GM12873 (cell line): Measurements from ENCODE around the gene TMEM130.

ENCODE experiments used
- TF ChIP-seq, protein P1 (sequence below): IDR thresholded peaks from 2 replicates; pipeline ENCODE4 v1.5.1; 2012; ENCODE audit warnings: low read depth, mild to moderate bottlenecking, moderate library complexity, low read length, control low read depth; ENCODE audit not compliant: insufficient read depth; ENCODE audit errors: missing control alignments

The TMEM130 gene

DNA sequence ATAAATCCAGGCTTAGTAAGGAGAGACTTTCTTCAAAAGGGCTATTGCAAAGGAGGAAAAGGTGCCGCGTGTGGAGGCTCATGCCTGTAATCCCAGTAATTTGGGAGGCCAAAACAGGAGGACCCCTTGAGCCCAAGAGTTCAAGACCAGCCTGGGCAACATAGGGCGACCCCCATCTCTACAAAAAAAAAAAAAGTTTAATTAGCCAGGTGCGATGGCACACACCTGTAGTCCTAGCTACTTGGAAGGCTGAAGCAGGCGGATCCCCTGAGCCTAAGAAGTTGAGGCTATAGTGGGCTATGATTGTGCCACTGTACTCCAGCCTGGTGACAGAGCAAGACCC lies 32.2 kb downstream of the TMEM130 start:
- TF ChIP-seq, protein P1, sequence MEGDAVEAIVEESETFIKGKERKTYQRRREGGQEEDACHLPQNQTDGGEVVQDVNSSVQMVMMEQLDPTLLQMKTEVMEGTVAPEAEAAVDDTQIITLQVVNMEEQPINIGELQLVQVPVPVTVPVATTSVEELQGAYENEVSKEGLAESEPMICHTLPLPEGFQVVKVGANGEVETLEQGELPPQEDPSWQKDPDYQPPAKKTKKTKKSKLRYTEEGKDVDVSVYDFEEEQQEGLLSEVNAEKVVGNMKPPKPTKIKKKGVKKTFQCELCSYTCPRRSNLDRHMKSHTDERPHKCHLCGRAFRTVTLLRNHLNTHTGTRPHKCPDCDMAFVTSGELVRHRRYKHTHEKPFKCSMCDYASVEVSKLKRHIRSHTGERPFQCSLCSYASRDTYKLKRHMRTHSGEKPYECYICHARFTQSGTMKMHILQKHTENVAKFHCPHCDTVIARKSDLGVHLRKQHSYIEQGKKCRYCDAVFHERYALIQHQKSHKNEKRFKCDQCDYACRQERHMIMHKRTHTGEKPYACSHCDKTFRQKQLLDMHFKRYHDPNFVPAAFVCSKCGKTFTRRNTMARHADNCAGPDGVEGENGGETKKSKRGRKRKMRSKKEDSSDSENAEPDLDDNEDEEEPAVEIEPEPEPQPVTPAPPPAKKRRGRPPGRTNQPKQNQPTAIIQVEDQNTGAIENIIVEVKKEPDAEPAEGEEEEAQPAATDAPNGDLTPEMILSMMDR = no peak

DNA sequence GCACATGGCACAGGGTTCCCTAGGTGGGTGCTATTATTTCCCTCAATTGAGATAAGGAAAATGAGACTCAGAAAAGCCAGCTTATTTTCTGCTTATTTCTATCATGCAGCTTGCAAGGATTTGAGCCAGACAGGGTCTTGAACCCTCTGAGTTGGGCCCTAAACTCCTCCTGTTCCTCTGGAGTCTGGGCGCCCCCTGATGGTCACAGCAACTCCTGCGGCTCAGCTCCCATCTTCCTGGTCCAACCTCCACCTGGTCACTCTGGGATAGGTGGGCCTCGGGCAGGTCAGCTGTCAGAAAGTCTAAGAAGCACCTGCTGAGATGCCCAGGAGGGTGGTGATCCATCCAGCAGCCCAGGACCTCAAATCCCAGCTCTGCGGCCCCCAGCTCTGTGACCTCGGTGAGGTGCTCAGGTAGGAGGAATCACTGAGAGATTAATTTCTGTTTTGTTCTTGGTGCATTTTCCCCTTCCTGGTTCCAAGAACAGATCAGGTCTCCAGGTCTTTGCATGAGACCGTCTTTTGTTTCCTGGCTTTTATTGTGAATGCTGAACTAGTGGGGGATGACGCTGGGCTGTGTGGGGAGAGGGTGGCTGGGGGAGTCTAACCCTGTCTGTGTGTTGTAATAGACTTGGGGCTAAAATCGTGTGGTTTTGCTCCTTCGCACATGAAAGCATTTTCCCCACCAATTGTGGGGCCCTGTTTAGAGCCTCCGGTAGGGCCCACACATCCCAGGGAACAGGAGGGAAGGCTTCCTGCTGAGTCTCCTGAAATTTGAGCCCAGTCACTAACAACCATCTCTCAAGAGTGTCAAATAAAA lies 32.8 kb downstream of the TMEM130 start:
- TF ChIP-seq, protein P1 = peak; percentile 88

DNA sequence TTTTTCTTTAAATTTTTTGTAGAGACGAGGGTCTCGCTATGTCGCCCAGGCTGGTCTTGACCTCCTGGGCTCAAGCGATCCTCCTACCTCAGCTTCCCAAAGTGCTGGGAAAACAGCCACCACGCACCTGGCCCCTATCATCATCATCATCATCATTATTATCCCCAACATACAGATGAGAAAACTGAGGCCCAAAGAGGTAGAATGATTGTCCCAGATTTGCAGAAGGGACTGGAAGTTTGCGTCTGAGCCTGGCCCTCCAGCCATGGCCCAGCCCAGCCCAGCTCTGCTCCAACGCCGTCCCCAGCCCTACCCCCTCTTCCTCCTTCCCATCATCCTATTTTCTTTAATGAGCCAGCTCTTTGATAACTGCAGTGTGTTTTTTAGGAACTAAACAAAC lies 34.9 kb downstream of the TMEM130 start:
- TF ChIP-seq, protein P1 = no peak

DNA sequence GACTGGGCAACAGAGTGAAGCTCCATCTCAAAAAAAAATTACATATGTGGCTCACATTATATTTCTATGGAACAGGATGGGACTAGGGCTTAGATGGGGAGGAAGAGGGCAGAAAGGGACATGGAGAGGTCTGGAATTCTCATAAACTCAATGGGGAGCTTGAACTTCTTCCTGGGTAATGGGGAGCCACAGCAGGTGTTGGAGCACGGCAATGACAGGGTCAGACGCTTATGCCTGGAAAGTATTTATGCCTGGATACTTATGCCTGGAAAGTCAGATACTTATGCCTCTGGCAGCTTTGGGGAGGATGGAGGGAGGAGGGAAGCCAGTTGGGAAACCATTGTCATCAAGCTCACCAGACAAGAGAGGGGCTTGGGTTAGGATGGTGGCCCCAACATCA lies 36.8 kb downstream of the TMEM130 start:
- TF ChIP-seq, protein P1 = no peak

DNA sequence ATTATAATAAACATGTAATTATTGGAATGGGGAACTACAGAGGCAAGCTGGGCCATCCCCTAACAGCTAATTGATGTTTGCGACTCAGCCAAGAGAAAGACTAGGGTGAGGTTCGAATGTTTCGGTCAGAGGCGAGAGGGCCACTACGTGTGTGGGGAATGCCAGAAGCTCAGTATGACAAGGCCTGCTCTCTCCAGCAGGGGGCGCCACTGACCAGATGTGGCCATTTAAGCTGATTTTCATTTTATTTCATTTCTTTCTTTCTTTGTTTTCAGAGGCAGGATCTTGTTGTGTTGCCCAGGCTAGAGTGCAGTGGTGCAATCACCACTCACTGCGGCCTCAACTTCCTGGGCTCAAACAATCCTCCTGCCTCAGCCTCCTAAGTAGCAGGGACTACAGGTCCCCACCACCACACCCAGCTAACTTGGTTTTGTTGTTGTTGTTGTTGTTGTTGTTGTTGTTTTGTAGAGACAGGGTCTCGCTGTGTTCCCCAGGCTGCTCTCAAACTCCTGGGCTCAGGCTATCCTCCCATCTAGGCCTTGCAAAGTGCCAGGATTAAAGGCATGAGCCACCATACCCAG lies 38.1 kb downstream of the TMEM130 start:
- TF ChIP-seq, protein P1 = peak; percentile 71

DNA sequence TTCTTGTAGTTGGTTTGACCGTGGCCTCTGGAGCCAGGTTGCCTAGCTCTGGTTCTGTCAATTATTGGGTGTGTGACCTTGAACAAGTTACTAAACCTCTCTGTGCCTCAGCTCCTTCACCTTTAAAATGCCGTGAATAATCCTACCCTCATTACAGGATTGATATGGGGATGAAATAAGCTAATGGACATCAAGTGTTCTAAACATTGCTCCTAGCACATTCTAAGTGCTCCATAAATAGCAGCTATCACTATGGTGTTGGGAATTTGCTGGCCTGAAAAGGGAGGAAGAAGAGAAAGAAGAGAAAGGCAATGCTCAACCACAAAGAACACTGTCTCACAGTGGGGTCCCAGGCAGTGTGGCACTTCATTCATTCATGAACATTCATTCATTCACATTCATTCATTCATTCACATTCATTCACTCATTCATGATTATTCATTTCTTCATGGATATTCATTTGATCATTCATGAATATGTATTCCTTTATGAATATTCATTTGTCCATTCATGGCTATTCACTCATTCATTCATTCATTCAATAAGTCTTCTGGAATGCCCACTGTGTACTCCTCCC lies 38.8 kb downstream of the TMEM130 start:
- TF ChIP-seq, protein P1 = no peak

DNA sequence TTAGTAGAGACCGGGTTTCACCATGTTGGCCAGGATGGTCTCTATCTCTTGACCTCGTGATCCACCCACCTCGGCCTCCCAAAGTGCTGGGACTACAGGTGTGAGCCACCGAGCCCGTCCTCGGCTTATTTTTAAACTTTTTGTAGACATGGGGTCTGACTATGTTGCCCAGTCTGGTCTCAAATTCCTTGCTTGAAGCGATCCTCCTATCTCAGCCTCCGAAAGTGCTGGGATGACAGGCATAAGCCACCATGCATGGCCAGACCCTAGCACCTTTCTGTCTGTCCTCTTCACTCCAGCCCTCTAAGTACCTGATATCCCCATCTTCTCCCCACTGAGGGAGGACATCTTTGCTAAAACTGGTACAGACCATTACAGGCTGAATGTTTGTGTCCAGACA lies 41.4 kb downstream of the TMEM130 start:
- TF ChIP-seq, protein P1 = no peak
